ENCODE data around the gene PRPF40B.

Gene PRPF40B

GRCh38 chr12:49635036-49635435 is 11.7 kb downstream of the PRPF40B start:
- Histone ChIP-seq H2AFZ (ENCODE audit: low read length) (no peak overlapping the region), H3K27me3 (ENCODE audit: control insufficient read depth in 3 of 3, insufficient read depth in 3 of 3, low read depth in 1 of 3, low read length in 3 of 3) (no peaks in the 10 kb centered on the region), H3K4me3 (ENCODE audit: low read length in 2 of 2) (no peak overlapping the region), H3K79me1 (ENCODE audit: low read depth, low read length) (no peaks in the 10 kb centered on the region), H3K23ac (ENCODE audit: low read depth, low read length, poor library complexity) (peak overlapping the region; percentile 14), H3K4me2 (ENCODE audit: insufficient read depth, low read length, poor library complexity, severe bottlenecking) (no peak overlapping the region), H2BK5ac (ENCODE audit: low read length) (no peak overlapping the region), H3K18ac (ENCODE audit: low read length) (no peak overlapping the region), H2BK120ac (ENCODE audit: low read depth, low read length) (no peak overlapping the region), H3K36me3 (replicated peaks in 1 of 2; ENCODE audit: control insufficient read depth in 2 of 2, insufficient read depth in 2 of 2, low read length in 2 of 2) (peaks cover 8 to 57% of the 10 kb centered on the region in 2 donors), H2BK15ac (ENCODE audit: low read length) (no peak overlapping the region), H3K4me1 (ENCODE audit: control insufficient read depth in 2 of 2, insufficient read depth in 1 of 2, low read depth in 1 of 2, low read length in 2 of 2) (peaks cover 5 to 9% of the 10 kb centered on the region in 2 donors), H2AK5ac (ENCODE audit: low read depth, low read length) (no peak overlapping the region), H3K9me3 (replicated peaks in 1 of 2; ENCODE audit: control insufficient read depth in 2 of 2, insufficient read depth in 1 of 2, low read depth in 1 of 2, low read length in 2 of 2) (no peaks in the 10 kb centered on the region), H3K4ac (ENCODE audit: low read length) (no peak overlapping the region), H3K14ac (ENCODE audit: low read length) (no peak overlapping the region), H2BK12ac (ENCODE audit: low read length) (no peak overlapping the region), H3K9ac (ENCODE audit: low read depth, low read length, poor library complexity) (no peak overlapping the region), H3K27ac (replicated peaks; ENCODE audit: low read length) (no peak overlapping the region), H4K91ac (ENCODE audit: low read depth, low read length, poor library complexity) (no peak overlapping the region), H4K8ac (ENCODE audit: low read depth, low read length) (no peak overlapping the region)
- WGBS, 2 donors (ENCODE audit: extremely low coverage in 2 of 2, insufficient read length in 2 of 2, insufficient replicate concordance in 1 of 2) = no CpG with 5 or more reads among the region's 9 CpGs
- DNase-seq (ENCODE audit: low spot score) = no peak

GRCh38 chr12:49635656-49636055 is 12.3 kb downstream of the PRPF40B start:
- Histone ChIP-seq H3K18ac (ENCODE audit: low read length) (no peak overlapping the region), H2BK5ac (ENCODE audit: low read length) (no peak overlapping the region), H2AFZ (ENCODE audit: low read length) (no peak overlapping the region), H2BK15ac (ENCODE audit: low read length) (no peak overlapping the region), H3K4me1 (ENCODE audit: control insufficient read depth in 2 of 2, insufficient read depth in 1 of 2, low read depth in 1 of 2, low read length in 2 of 2) (peaks cover 5 to 9% of the 10 kb centered on the region in 2 donors), H3K4me2 (ENCODE audit: insufficient read depth, low read length, poor library complexity, severe bottlenecking) (no peak overlapping the region), H2AK5ac (ENCODE audit: low read depth, low read length) (no peak overlapping the region), H3K36me3 (replicated peaks in 1 of 2; ENCODE audit: control insufficient read depth in 2 of 2, insufficient read depth in 2 of 2, low read length in 2 of 2) (peaks cover 8 to 63% of the 10 kb centered on the region in 2 donors), H3K9ac (ENCODE audit: low read depth, low read length, poor library complexity) (no peak overlapping the region), H4K91ac (ENCODE audit: low read depth, low read length, poor library complexity) (no peak overlapping the region), H2BK120ac (ENCODE audit: low read depth, low read length) (no peak overlapping the region), H3K23ac (ENCODE audit: low read depth, low read length, poor library complexity) (no peak overlapping the region), H3K4ac (ENCODE audit: low read length) (no peak overlapping the region), H3K27ac (replicated peaks; ENCODE audit: low read length) (no peak overlapping the region), H2BK12ac (ENCODE audit: low read length) (no peak overlapping the region), H3K79me1 (ENCODE audit: low read depth, low read length) (no peaks in the 10 kb centered on the region), H4K8ac (ENCODE audit: low read depth, low read length) (no peak overlapping the region), H3K14ac (ENCODE audit: low read length) (no peak overlapping the region), H3K27me3 (ENCODE audit: control insufficient read depth in 3 of 3, insufficient read depth in 3 of 3, low read depth in 1 of 3, low read length in 3 of 3) (no peaks in the 10 kb centered on the region), H3K4me3 (ENCODE audit: low read length in 2 of 2) (no peak overlapping the region), H3K9me3 (replicated peaks in 1 of 2; ENCODE audit: control insufficient read depth in 2 of 2, insufficient read depth in 1 of 2, low read depth in 1 of 2, low read length in 2 of 2) (no peaks in the 10 kb centered on the region)
- no peak for DNase-seq (ENCODE audit: low spot score)
- no CpG with 5 or more reads among the region's 4 CpGs for WGBS, 2 donors (ENCODE audit: extremely low coverage in 2 of 2, insufficient read length in 2 of 2, insufficient replicate concordance in 1 of 2)

- Histone ChIP-seq H2BK15ac (ENCODE audit: low read length) (no peak overlapping the region), H3K4me2 (ENCODE audit: insufficient read depth, low read length, poor library complexity, severe bottlenecking) (no peak overlapping the region), H2BK120ac (ENCODE audit: low read depth, low read length) (no peak overlapping the region), H3K79me1 (ENCODE audit: low read depth, low read length) (no peaks in the 10 kb centered on the region), H2AK5ac (ENCODE audit: low read depth, low read length) (no peak overlapping the region), H3K9me3 (replicated peaks in 1 of 2; ENCODE audit: control insufficient read depth in 2 of 2, insufficient read depth in 1 of 2, low read depth in 1 of 2, low read length in 2 of 2) (no peaks in the 10 kb centered on the region), H4K91ac (ENCODE audit: low read depth, low read length, poor library complexity) (no peak overlapping the region), H3K14ac (ENCODE audit: low read length) (no peak overlapping the region), H3K36me3 (replicated peaks in 1 of 2; ENCODE audit: control insufficient read depth in 2 of 2, insufficient read depth in 2 of 2, low read length in 2 of 2) (peaks cover 8 to 70% of the 10 kb centered on the region in 2 donors), H3K23ac (ENCODE audit: low read depth, low read length, poor library complexity) (no peak overlapping the region), H3K27ac (replicated peaks; ENCODE audit: low read length) (no peak overlapping the region), H2AFZ (ENCODE audit: low read length) (no peak overlapping the region), H4K8ac (ENCODE audit: low read depth, low read length) (no peak overlapping the region), H3K4ac (ENCODE audit: low read length) (no peak overlapping the region), H2BK5ac (ENCODE audit: low read length) (no peak overlapping the region), H3K4me3 (ENCODE audit: low read length in 2 of 2) (no peak overlapping the region), H3K9ac (ENCODE audit: low read depth, low read length, poor library complexity) (no peak overlapping the region), H3K18ac (ENCODE audit: low read length) (no peak overlapping the region), H2BK12ac (ENCODE audit: low read length) (no peak overlapping the region), H3K4me1 (ENCODE audit: control insufficient read depth in 2 of 2, insufficient read depth in 1 of 2, low read depth in 1 of 2, low read length in 2 of 2) (peaks cover 5 to 9% of the 10 kb centered on the region in 2 donors), H3K27me3 (ENCODE audit: control insufficient read depth in 3 of 3, insufficient read depth in 3 of 3, low read depth in 1 of 3, low read length in 3 of 3) (no peaks in the 10 kb centered on the region)
- DNase-seq (ENCODE audit: low spot score) = no peak
- WGBS, 2 donors (ENCODE audit: extremely low coverage in 2 of 2, insufficient read length in 2 of 2, insufficient replicate concordance in 1 of 2) = no CpG with 5 or more reads among the region's 13 CpGs
Observed at GRCh38 chr12:49636574-49636973, 13.2 kb downstream of the PRPF40B start.

- Histone ChIP-seq H3K79me1 (ENCODE audit: low read depth, low read length) (no peaks in the 10 kb centered on the region), H4K8ac (ENCODE audit: low read depth, low read length) (no peak overlapping the region), H3K9ac (ENCODE audit: low read depth, low read length, poor library complexity) (peak overlapping the region; percentile 75), H2AK5ac (ENCODE audit: low read depth, low read length) (no peak overlapping the region), H2BK12ac (ENCODE audit: low read length) (no peak overlapping the region), H2BK120ac (ENCODE audit: low read depth, low read length) (no peak overlapping the region), H3K14ac (ENCODE audit: low read length) (no peak overlapping the region), H3K4me2 (ENCODE audit: insufficient read depth, low read length, poor library complexity, severe bottlenecking) (no peak overlapping the region), H2BK15ac (ENCODE audit: low read length) (no peak overlapping the region), H4K91ac (ENCODE audit: low read depth, low read length, poor library complexity) (no peak overlapping the region), H3K18ac (ENCODE audit: low read length) (peak overlapping the region; percentile 24), H2BK5ac (ENCODE audit: low read length) (no peak overlapping the region), H2AFZ (ENCODE audit: low read length) (peak overlapping the region; percentile 65), H3K23ac (ENCODE audit: low read depth, low read length, poor library complexity) (peak overlapping the region; percentile 26), H3K4me3 (ENCODE audit: low read length in 2 of 2) (no peak overlapping the region), H3K4ac (ENCODE audit: low read length) (no peak overlapping the region), H3K36me3 (replicated peaks in 1 of 2; ENCODE audit: control insufficient read depth in 2 of 2, insufficient read depth in 2 of 2, low read length in 2 of 2) (peaks cover 10 to 70% of the 10 kb centered on the region in 2 donors), H3K27me3 (ENCODE audit: control insufficient read depth in 3 of 3, insufficient read depth in 3 of 3, low read depth in 1 of 3, low read length in 3 of 3) (no peaks in the 10 kb centered on the region), H3K9me3 (replicated peaks in 1 of 2; ENCODE audit: control insufficient read depth in 2 of 2, insufficient read depth in 1 of 2, low read depth in 1 of 2, low read length in 2 of 2) (no peaks in the 10 kb centered on the region), H3K4me1 (ENCODE audit: control insufficient read depth in 2 of 2, insufficient read depth in 1 of 2, low read depth in 1 of 2, low read length in 2 of 2) (peaks cover 5 to 9% of the 10 kb centered on the region in 2 donors), H3K27ac (replicated peaks; ENCODE audit: low read length) (no peak overlapping the region)
- WGBS, 2 donors (ENCODE audit: extremely low coverage in 2 of 2, insufficient read length in 2 of 2, insufficient replicate concordance in 1 of 2) = no CpG with 5 or more reads among the region's 9 CpGs
- DNase-seq (ENCODE audit: low spot score) = peak; percentile 27
Observed at GRCh38 chr12:49636979-49637755, 13.8 kb downstream of the PRPF40B start.

All from neuronal stem cell (in vitro differentiated cells).